Nucleus accumbens (tissue), 56 donors: ENCODE results near the gene CCDC6.
A peak's percentile ranks its signal among the peaks of the same experiment; 100 is the strongest.
"Not testable (repeated sequence)": the region's sequence is repeated elsewhere in the genome, so short reads cannot be mapped to it uniquely, and the experiment has no call there.

Source experiments
- DNase-seq, 56 donors: peaks; one replicate each; lab custom pipeline; 2025; lab: John Stamatoyannopoulos, UW

CCDC6 gene

DNA sequence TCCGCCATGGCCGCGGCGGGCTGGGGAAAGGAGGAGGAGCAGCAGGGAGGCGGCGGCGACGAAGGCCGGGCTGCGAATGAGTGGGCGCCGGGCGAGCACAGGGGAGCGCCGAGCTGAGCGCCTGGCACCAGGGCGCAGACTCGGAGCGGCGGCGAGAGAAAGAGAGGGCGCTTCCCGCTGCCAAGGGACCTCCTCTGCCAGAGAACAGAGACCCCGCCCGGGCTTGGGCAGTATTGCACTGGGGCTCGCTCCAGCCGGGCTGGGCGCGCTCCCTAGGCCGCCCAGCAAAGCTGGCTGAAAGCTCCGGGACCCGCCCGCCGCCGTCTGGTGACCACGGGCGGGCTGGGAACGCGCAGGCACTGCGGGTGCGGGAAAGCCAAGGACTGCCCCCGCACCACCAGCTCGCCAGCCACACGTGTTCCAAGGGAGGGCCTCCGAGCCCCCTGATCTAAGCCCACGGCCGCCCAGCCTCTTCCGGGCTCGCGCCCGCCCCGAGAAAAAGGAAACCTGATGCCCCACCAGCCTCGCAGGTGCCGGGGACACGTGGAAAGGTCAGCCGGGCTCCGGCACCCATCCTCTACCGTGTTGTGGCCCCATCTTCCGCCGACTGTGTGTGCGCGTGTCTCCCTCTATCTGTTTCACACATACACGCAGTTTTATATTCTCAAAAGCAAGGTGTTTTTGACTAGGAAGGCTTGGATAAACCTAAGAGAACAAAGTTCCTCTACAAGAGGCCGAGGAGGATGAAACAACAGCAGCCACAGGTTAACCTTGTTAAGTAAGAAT, at the start of gene CCDC6:
Gene CCDC6, minus strand, starts transcription at position 140 of the 786 bp plus-strand sequence. Its CDS starts 132 bp downstream, at position 8.
- DNase-seq = peak; percentile 47 to 95 (median 86)

GRCh38 chr10:59954296-59954695, 47.9 kb upstream of the CCDC6 start:
- DNase-seq = no peak

DNA sequence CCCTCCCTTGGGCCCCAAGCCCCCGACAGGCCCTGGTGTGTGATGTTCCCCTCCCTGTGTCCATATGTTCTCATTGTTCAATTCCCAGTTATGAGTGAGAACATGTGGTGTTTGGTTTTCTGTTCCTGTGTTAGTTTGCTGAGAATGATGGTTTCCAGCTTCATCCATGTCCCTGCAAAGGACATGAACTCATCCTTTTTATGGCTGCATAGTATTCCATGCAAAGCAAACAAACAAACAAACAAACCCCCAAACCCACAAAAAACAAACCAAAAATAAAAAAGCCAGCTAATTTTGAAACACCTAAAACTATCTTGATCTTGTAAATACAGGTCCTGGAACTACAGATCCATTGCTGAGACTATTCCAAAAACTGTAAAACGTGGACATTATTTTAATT, 47.4 kb upstream of the CCDC6 start:
- not testable (repeated sequence) for DNase-seq

DNA sequence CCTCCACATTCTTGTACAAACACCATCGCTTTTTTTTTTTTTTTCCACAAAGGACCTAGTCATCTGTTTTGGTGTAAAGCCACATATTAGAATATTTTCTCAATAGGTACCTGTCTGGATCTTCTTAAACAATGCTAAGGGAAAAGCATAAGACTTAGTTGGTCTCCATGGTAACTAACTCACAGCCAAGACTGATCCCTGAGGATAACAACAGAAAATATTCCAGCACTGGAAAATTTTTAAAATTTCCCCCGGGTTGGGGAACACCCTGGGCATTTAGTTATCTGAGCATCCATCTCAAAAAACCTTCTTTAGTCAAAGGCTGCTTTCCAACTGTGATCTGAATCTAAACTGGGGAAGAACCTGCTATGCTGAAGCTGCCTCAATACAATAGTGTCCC, 43.7 kb upstream of the CCDC6 start:
- DNase-seq = no peak

DNA sequence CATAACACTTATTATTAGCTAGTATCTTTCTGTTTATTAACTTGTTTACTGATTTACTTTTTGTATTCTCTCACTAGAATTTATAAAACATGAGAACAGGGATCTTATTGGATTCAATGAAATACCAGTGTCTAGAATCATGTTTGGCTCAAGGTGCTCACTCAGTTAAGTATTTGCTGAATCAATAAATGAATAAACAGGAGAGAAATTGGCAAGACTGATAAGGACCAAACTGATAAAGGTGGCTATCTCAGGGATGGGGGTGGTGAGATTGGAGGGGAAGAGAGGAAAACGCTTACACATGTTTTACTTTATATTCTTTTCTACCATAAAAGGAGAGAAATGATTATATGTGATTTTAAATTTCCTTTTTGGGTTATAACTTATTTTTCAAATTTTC, 43.3 kb upstream of the CCDC6 start:
- DNase-seq = no peak

- no peak for DNase-seq
Measured at GRCh38 chr10:59945991-59946390, 39.6 kb upstream of the CCDC6 start.

DNA sequence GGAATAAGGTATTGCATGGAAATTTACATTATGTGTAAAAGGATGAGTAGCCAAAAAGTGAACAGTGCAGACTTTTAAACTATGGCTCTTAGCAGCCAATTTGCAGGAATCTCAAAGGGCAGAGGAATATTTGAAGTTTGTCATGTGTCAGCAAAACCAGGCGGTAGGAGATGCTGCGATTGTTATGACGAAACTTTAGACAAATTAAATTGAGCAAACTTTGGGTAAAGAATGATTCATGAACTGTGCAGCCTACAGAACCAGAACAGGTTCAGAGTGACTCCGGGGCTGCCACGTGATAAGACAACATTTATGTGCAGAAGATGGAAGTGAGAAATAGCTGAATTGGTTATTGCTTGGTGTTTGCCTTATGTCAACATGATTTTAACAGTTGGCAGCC, 39.2 kb upstream of the CCDC6 start:
- no peak for DNase-seq

GRCh38 chr10:59944339-59944935, 38.1 kb upstream of the CCDC6 start:
- DNase-seq = no peak

GRCh38 chr10:59942556-59942955, 36.2 kb upstream of the CCDC6 start:
- DNase-seq = no peak

DNA sequence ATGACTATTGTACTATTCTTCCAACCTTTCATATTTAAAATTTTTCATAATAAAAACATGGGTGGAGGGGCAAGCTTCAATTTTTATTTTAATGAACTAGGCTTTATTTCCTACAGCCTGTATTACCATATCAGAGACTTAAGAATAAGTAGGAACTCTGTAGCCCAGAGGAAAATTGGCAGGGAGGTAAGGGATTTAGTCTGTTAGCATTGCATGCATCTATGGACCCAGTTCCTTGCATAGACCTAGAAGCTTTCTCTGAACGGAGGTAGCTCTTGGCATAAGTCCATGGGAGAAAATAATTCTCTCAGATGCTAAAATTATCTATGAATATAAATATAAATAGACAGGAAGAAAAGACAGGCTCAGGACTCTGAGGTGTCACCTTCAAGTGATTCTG, 31.4 kb upstream of the CCDC6 start:
- DNase-seq = no peak

GRCh38 chr10:59934701-59935100, 28.3 kb upstream of the CCDC6 start:
- no peak for DNase-seq

DNA sequence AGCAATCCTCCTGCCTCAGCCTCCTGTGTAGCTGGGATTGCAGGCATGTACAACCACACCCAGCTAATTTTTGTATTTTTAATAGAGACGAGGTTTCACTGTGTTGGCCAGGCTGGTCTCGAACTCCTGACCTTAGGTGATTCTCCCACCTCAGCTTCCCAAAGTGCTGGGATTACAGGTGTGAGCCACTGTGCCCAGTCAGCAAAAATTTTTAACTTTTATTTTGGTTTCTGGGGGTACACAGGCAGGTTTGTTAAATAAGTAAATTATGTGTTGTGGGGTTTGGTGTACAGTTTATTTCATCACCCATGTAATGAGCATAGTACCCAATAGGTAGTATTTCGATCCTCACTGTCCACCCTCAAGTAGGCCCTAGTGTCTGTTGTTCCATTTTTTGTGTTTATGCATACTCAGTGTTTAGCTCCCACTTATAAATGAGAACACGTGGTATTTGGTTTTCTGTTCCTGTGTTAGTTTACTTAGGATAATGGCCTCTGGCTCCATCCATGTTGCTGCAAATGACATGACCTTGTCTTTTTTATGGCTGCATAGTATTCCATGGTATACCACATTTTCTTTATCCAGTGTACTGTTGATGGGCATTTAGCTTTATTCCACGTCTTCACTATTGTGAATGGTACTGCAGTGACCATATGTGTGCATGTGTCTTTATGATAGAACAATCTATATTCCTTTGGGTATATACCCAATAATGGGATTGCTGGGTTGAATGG, 24.6 kb upstream of the CCDC6 start:
- DNase-seq = not testable (repeated sequence)

DNA sequence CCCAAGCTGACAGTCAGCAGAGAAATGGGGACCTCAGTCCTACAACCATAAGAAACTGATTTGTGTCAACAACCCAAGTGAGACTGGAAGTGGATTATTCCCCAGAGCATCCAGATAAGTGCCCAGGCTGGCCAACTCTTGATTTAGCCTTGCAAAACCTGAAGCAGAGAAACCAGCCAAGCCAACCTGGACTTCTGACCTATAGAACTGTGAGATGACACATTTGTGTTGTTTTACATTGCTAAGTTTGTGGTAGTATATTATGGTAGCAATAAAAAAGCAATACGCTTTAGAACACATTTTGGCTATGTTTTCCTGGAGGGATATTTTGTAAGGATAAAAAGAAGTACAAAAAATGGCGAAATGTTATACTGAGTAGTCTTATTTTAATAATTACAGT, 19.7 kb upstream of the CCDC6 start:
- no peak for DNase-seq

- no peak for DNase-seq
Measured at GRCh38 chr10:59922907-59923306, 16.6 kb upstream of the CCDC6 start.

- DNase-seq = no peak
Measured at GRCh38 chr10:59917922-59918321, 11.6 kb upstream of the CCDC6 start.

GRCh38 chr10:59913547-59914237, 7.3 kb upstream of the CCDC6 start:
- no peak for DNase-seq

- no peak for DNase-seq
Measured at GRCh38 chr10:59910867-59911266, 4.5 kb upstream of the CCDC6 start.

GRCh38 chr10:59909815-59910214, 3.5 kb upstream of the CCDC6 start:
- DNase-seq = no peak

DNA sequence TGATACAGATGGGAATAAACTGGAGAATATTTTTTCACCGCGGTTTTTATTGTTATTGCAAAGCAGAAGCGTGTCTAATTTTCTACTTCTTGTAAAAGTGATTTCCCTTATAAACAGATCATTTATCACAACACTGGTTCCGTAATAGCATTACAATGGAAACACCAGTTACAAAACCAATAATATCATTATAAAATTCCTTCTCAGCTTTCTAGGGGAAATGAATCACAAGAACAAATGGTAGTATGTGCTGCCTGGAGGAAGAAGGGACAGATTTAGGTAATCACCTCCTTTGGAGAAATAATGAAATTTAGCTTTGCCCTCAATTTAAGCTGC, 2.4 kb upstream of the CCDC6 start:
- no peak for DNase-seq

- peak in 37 of 56 donors; percentile 10 to 74 (median 41) for DNase-seq
Measured at GRCh38 chr10:59907918-59908807, 1.8 kb upstream of the CCDC6 start.
